Ovary (tissue), 9 donors: Measurements from ENCODE around the gene MAN1A1. TPM values are rescaled to one million over a fixed set of nuclear protein-coding genes. Genes with fewer than 3 reads are reported as not detected.

Experiments used
- DNase-seq, 5 donors: peaks; one replicate each; pipeline ENCODE4 v3.0.0-alpha.2; 2019 to 2020
- H3K27ac ChIP-seq, 2 donors: fragments of 200-600 bp; one replicate each; pipeline versions ENCODE4 v1.5.1 to v1.8.0; 2019 to 2022
- H3K27me3 ChIP-seq: fragments of 200-600 bp; one replicate; pipeline ENCODE4 v1.8.0; 2022
- H3K36me3 ChIP-seq: fragments of 200-600 bp; sonication (generic); one replicate; pipeline ENCODE4 v1.5.1; 2019
- H3K4me1 ChIP-seq: one replicate; pipeline ENCODE4 v1.8.1; 2013; ENCODE audit warnings: mild to moderate bottlenecking, moderate library complexity; ENCODE audit not compliant: insufficient read depth
- H3K4me3 ChIP-seq: fragments of 200-600 bp; sonication (generic); one replicate; pipeline ENCODE4 v1.5.1; 2017
- H3K9me3 ChIP-seq, 2 donors: fragments of 200-600 bp in 1 of 2; sonication (generic) in 1 of 2; one replicate each; pipeline versions ENCODE4 v1.5.1 to v1.8.1; 2013 to 2019; ENCODE audit warnings: mild to moderate bottlenecking in 1 of 2, moderate library complexity in 1 of 2
- CTCF ChIP-seq, 3 donors: fragments of 450-650 bp in 2 of 3; fragments of 200-600 bp in 1 of 3; IDR thresholded peaks; one replicate each; pipeline versions ENCODE4 v1.5.1 to v1.8.0; 2016 to 2022; ENCODE audit warnings: antibody characterized with exemption in 3 of 3, mild to moderate bottlenecking in 1 of 3
- EP300 ChIP-seq: sonication (generic); formaldehyde crosslinking; IDR thresholded peaks from one replicate; pipeline ENCODE4 v1.6.1; 2017; ENCODE audit warnings: antibody characterized with exemption
- POLR2A ChIP-seq: fragments of 450-650 bp; IDR thresholded peaks from one replicate; pipeline ENCODE4 v1.6.1; 2017; ENCODE audit warnings: antibody characterized with exemption, mild to moderate bottlenecking, moderate library complexity
- WGBS, 3 donors: extraction: QIAGEN DNeasy Blood & Tissue Kit in 1 of 3; methylation state at CpG; one replicate each; pipeline versions ENCODE4 v1.1.5 to v1.1.7; 2013 to 2017; 5-methylcytosine and 5-hydroxymethylcytosine counted together
- intact Hi-C, 4 donors: fragments of 100-400 bp; cut with DNase I; formaldehyde crosslinking; loops; one replicate each; pipeline versions ENCODE4 v1.11.0 to v1.15.1; 2022 to 2023
- polyA plus RNA-seq, 2 donors: library from polyadenylated mRNA; stranded (reverse); fragments of 200-250 nt in 1 of 2; fragments of 350-450 nt in 1 of 2; fragmentation: Illumina TruSeq in 1 of 2; extraction: RNeasy Lipid Tissue Mini Kit (QIAGEN cat#74804) in 1 of 2; gene quantifications; one replicate each; pipeline ENCODE4 v1.2.3, GENCODE V29; 2013 to 2014
- total RNA-seq, 7 donors: library from RNA; depleted of rRNA in 2 of 7; stranded (reverse); fragments of >200 nt in 2 of 7; fragmentation: NEBNext Ultra II Directional in 3 of 7; extraction: Animal tissue kit (Norgen Biotek cat#: 25700) in 3 of 7; gene quantifications; one replicate each; pipeline versions ENCODE4 v1.1.0 to v1.2.4, GENCODE V29; 2016 to 2023
- donor health status: DM: no; HTN: no; CAD: no; lungs with moderate emphysema.
- donor health status: DM: no; HTN: no; CAD: no.
- donor health status: Bipolar disorder and iron deficiency.
- donor health status: DM: yes; HTN: yes; CAD: no.
- donor health status: DM: no; HTN: no; CAD: no.
- donor health status: DM: yes; HTN: yes; CAD: no.

Gene MAN1A1
- total and polyA plus RNA-seq, 9 donors, result 22.1 to 49.6 (median 31.8) TPM

DNA sequence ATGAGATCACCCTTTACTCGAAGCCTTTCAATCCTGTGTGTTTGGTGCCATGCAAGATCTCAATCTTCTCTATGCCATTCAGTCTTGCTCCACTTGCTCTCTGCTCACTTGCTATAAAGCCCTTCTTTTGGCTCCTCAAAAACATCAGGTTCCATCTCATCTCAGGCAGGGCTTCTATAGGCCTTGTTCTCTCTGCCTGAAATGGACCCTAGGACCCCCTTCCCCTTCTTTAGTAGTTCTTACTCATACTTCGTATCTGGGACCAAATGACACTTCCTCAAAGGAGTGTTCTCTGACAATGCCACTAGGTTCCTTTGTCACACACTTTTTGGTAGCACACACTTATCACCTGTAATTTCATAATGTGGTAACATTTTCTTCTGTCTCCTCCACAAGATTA is 154.4 kb downstream of the MAN1A1 start:
- DNase-seq, result no peak
- Histone ChIP-seq H3K36me3 (no peaks in the 10 kb centered on the region), H3K4me1 (no peaks in the 10 kb centered on the region), H3K9me3 (no peaks in the 10 kb centered on the region), H3K4me3 (no peak overlapping the region), H3K27ac (no peak overlapping the region), H3K27me3 (no peaks in the 10 kb centered on the region)
- WGBS, 3 donors, result 93 to 95% (median 94%) methylated on average over 2 of the region's 2 CpGs
- TF ChIP-seq POLR2A (no peak), CTCF (IDR thresholded peaks at IDR 0.05) (no peak), EP300 (no peak)
- intact Hi-C loops, result no loop called here

GRCh38 chr6:119193707-119194106 is 155.9 kb downstream of the MAN1A1 start:
- no peak for TF ChIP-seq CTCF (IDR thresholded peaks at IDR 0.05)
- no peak for TF ChIP-seq EP300
- TF ChIP-seq POLR2A, result no peak
- Histone ChIP-seq H3K4me3 (no peak overlapping the region), H3K27me3 (no peaks in the 10 kb centered on the region), H3K4me1 (no peaks in the 10 kb centered on the region), H3K36me3 (no peaks in the 10 kb centered on the region), H3K9me3 (no peaks in the 10 kb centered on the region), H3K27ac (no peak overlapping the region)
- DNase-seq, result no peak
- intact Hi-C loops, result no loop called here

DNA sequence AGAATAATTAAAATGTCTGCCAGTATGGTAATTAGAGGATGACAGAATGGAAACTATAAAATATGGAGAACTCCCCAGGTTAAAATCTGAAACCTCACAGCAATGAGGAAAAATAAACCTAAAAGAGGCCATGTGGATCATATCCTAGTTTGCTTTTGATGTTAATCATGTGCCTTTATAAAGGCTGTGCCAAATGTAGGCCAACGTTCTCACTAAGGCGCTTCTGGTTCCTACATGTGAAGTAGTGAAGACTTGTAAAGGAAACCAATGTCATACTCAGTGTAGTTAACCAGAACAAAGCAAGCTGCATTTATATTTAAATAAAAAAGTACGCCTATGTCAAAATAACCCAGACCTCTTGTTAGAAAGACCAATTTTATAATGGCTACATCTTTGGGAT is 157.4 kb downstream of the MAN1A1 start:
- Histone ChIP-seq H3K27ac (no peak overlapping the region), H3K36me3 (no peaks in the 10 kb centered on the region), H3K27me3 (no peaks in the 10 kb centered on the region), H3K9me3 (no peaks in the 10 kb centered on the region), H3K4me1 (no peaks in the 10 kb centered on the region), H3K4me3 (no peak overlapping the region)
- intact Hi-C loops, result no loop called here
- no peak for DNase-seq
- 82 to 91% (median 90%) methylated on average over 3 of the region's 3 CpGs for WGBS, 3 donors
- TF ChIP-seq EP300 (no peak), CTCF (IDR thresholded peaks at IDR 0.05) (no peak), POLR2A (no peak)

DNA sequence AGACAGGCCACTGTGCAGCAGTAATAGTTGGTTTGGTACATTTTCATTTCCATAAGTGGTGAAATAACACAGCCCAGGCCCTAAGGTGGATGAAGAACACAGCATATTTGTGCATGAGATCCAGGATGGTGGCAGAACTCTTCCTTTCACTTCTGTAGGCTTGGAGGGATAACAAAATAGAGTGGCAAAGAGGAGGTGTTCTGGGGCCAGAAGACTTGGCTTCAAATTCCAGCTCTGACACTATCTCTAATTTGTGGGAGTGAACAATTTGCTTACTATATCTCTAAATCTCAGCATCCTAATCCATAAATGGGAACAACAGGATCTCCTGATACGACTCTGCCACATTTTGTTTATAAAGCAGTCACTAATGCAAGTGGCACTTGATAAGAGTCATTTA is 159.4 kb downstream of the MAN1A1 start:
- H3K9me3 ChIP-seq, result no peaks in the 10 kb centered on the region
- intact Hi-C loops, result no loop called here
- DNase-seq, result no peak
- H3K4me3 ChIP-seq, result no peak overlapping the region
- H3K27me3 ChIP-seq, result no peaks in the 10 kb centered on the region
- H3K27ac ChIP-seq, result no peak overlapping the region
- TF ChIP-seq CTCF (IDR thresholded peaks at IDR 0.05), result no peak
- no peak for TF ChIP-seq EP300
- no peak for TF ChIP-seq POLR2A
- no peaks in the 10 kb centered on the region for H3K4me1 ChIP-seq
- H3K36me3 ChIP-seq, result no peaks in the 10 kb centered on the region
- WGBS, 3 donors, result 90 to 94% (median 92%) methylated on average over 1 of the region's 1 CpG

- Histone ChIP-seq H3K9me3 (no peaks in the 10 kb centered on the region), H3K4me1 (no peaks in the 10 kb centered on the region), H3K36me3 (no peaks in the 10 kb centered on the region), H3K4me3 (no peak overlapping the region), H3K27ac (no peak overlapping the region), H3K27me3 (no peaks in the 10 kb centered on the region)
- intact Hi-C loops, result no loop called here
- no peak for TF ChIP-seq CTCF (IDR thresholded peaks at IDR 0.05)
- no peak for TF ChIP-seq EP300
- TF ChIP-seq POLR2A, result no peak
- 83 to 93% (median 84%) methylated on average over 14 of the region's 14 CpGs for WGBS, 3 donors
- no peak for DNase-seq
Observed at GRCh38 chr6:119189498-119189897, 160.1 kb downstream of the MAN1A1 start.
